GM10248 (cell line): ENCODE measurements around the gene TMEM135.

Experiments
- CTCF ChIA-PET: fragments of 300-600 bp; sonication (Branson Sonifier 250); formaldehyde crosslinking; extraction: SDS; loops from one replicate; lab custom pipeline; 2021; ENCODE audit warnings: antibody characterized with exemption; lab: Yijun Ruan, JAX
- POLR2A ChIA-PET: fragments of 350-650 bp; sonication (Branson Sonifier 250); formaldehyde crosslinking; extraction: SDS; loops from one replicate; lab custom pipeline; 2020; ENCODE audit warnings: antibody characterized with exemption; lab: Yijun Ruan, JAX
- DNase-seq: peaks from one replicate; pipeline ENCODE4 v3.0.0; 2012; ENCODE audit errors: extremely low spot score
- TF ChIP-seq, protein P1 (sequence below): IDR thresholded peaks from 2 replicates; pipeline ENCODE4 v1.5.1; 2012; ENCODE audit warnings: mild to moderate bottlenecking, low read depth; ENCODE audit errors: extremely low read depth, missing control alignments, control extremely low read depth

TMEM135 gene

DNA sequence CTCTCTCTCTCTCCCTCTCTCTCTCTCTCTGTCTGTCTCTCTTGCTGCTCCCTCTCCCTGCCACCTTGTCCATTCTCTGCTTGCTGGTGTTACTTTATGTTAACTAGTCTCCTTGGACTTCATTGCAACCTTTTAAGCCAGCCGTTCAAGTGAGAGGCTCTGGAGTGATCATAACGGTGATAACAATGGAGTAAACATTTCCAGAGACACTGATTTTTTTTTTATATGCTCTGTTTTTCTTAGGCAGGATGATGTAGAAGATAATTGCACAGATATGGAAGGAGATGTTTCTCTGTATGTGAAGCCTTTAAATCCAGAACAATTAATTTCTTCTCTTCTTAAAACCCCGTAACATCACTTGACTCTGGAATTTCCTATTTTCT is 287.7 kb downstream of the TMEM135 start:
- TF ChIP-seq, protein P1, sequence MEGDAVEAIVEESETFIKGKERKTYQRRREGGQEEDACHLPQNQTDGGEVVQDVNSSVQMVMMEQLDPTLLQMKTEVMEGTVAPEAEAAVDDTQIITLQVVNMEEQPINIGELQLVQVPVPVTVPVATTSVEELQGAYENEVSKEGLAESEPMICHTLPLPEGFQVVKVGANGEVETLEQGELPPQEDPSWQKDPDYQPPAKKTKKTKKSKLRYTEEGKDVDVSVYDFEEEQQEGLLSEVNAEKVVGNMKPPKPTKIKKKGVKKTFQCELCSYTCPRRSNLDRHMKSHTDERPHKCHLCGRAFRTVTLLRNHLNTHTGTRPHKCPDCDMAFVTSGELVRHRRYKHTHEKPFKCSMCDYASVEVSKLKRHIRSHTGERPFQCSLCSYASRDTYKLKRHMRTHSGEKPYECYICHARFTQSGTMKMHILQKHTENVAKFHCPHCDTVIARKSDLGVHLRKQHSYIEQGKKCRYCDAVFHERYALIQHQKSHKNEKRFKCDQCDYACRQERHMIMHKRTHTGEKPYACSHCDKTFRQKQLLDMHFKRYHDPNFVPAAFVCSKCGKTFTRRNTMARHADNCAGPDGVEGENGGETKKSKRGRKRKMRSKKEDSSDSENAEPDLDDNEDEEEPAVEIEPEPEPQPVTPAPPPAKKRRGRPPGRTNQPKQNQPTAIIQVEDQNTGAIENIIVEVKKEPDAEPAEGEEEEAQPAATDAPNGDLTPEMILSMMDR: no peak
- no peak for DNase-seq
- ChIA-PET CTCF (interaction anchor here (1.3 kb wide), 1 partner anchor 10 kb away, joined by 3 read pairs; no protein-coding TSS in a partner anchor), POLR2A (no interaction called here)

DNA sequence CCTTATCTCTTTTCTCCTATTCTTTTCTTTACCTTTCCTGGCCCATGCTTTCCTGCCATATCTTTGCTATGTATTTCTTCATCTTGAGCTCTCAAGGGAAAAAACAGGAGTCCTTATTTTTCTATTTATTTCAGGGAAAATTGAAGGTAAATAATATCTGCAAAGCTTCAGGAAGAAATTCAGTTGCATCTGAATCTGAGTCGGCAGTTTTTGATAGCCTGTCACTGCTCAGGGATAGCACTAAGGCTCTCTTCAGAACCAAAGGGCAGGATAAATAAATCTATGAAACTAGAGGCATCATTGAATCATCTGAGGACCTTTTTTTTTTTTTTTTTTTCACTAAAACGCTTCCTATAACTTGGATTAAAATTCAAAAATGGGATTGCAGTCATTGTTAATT is 288.9 kb downstream of the TMEM135 start:
- CTCF ChIA-PET: no interaction called here

DNA sequence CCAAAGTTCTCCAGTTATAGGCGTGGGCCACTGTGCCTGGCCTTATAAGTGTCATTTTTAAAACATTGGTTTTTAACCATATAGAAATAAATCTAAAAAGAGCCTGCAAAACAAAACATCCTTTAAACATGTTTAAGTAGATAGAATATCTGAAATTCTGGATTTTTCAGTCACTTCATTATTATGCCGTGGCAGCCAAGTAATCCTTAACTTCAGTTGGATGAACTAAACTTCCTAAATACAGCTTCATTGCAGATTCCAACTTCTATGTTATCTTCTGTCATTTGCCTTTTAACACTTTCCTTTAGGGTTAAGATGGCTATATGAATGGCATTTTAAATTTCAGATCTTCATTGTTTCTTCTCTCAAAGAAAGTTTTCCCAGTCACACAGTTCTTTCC is 291.4 kb downstream of the TMEM135 start:
- no peak for DNase-seq
- ChIA-PET POLR2A (no interaction called here), CTCF (interaction anchor here (1.2 to 4.2 kb wide), 4 partner anchors 9 to 92 kb away, joined by 3 to 16 read pairs (median 5); no protein-coding TSS in a partner anchor)
- TF ChIP-seq, protein P1: no peak

More for the DNA sequence above, 288.9 kb downstream of the TMEM135 start:
- POLR2A ChIA-PET: no interaction called here
- TF ChIP-seq, protein P1: no peak
- no peak for DNase-seq

DNA sequence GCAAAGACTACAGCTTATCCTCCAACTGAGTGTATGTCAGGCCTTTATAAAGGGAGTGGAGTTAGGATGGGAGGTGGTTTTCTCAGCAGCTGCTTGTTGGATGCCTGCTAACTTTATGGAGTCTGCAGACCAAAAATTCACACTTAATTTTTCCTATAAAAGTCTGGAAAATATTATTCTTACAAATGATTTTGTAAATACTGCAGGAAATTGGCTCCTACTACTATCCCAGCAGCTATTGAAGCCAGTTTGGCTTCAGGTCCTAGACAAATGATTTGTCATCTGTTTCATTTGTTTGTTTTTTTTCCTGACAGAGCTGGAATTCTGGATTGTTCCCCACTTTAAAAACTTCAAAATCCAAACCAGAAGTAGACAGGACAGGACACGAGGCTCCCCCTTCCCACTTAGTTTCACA is 292.5 kb downstream of the TMEM135 start:
- TF ChIP-seq, protein P1: no peak
- CTCF ChIA-PET: interaction anchor here (0.8 to 4.2 kb wide), 6 partner anchors 10 to 91 kb away, joined by 3 to 16 read pairs (median 4); no protein-coding TSS in a partner anchor
- POLR2A ChIA-PET: no interaction called here
- no peak for DNase-seq

DNA sequence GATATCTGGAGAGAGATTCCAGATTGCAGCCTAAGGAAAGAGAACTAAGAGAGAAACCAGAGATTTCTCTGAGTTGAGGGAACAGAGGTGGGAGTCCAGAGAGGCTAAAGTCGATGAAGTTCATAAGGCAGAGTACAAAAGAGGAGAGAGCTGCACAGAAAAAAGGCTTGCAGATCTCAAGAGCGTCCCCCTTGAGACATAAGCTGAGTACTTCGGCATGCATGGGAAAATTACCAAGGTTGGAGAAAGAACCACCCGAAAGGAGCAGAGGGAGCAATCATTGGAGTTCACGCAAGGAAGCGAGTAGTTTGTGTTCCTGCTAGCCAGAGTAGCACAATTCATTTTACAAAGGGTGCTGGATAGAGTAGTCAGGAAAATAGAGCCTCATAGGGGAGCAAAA is 293.5 kb downstream of the TMEM135 start:
- ChIA-PET CTCF (interaction anchor here (0.8 to 4.2 kb wide), 3 partner anchors 11 to 90 kb away, joined by 3 to 16 read pairs (median 4); no protein-coding TSS in a partner anchor), POLR2A (no interaction called here)
- TF ChIP-seq, protein P1: no peak
- DNase-seq: no peak

DNA sequence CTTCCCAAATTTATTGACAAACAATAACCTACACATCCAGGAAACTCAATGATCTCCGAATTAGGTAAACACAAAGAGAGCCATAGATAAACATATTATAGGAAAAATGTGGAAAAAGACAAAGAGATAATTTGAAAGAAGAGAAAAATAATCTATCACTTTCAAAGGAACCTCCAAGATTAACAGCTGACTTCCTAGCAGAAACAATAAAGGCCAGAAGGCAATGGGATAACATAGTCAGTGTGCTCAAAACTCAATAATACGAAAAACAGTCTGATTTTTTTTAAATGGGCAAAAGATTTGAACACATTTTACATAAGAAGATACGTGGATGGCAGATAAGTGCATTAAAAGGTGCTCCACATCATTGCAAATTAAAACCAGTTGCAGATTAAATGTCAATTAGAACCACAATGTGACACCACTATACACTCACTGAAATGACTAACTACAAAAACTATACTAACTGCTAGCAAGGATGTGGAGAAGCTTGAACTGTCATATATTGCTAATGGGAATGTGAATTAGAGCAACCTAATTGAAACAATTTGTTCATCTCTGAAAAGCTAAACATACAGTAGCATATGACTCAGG is 300.4 kb downstream of the TMEM135 start:
- TF ChIP-seq, protein P1: no peak
- POLR2A ChIA-PET: no interaction called here
- no peak for DNase-seq
- CTCF ChIA-PET: interaction anchor here (0.8 to 2.3 kb wide), 2 partner anchors 14 to 83 kb away, joined by 3 to 10 read pairs; no protein-coding TSS in a partner anchor
